Glutamatergic neuron (in vitro differentiated cells): ENCODE measurements around the gene TTC24. TPM values are rescaled to one million over a fixed set of nuclear protein-coding genes. Genes with fewer than 3 reads are reported as not detected.
A peak's percentile ranks its signal among the peaks of the same experiment; 100 is the strongest.
"Not testable (repeated sequence)": the region's sequence is repeated elsewhere in the genome, so short reads cannot be mapped to it uniquely, and the experiment has no call there.

Experiments
- DNase-seq: peaks from one replicate; pipeline ENCODE4 v3.0.0; 2022
- H3K27ac Mint-ChIP-seq: one replicate; pipeline ENCODE4 v1.8.0; 2020; ENCODE audit warnings: mild to moderate bottlenecking, mixed read lengths, inconsistent platforms; ENCODE audit not compliant: unreplicated experiment
- H3K27me3 Mint-ChIP-seq: one replicate; pipeline ENCODE4 v1.8.0; 2020; ENCODE audit warnings: mild to moderate bottlenecking, moderate library complexity, mixed read lengths, inconsistent platforms; ENCODE audit not compliant: unreplicated experiment
- H3K36me3 Mint-ChIP-seq: one replicate; pipeline ENCODE4 v1.8.0; 2020; ENCODE audit warnings: mild to moderate bottlenecking, mixed read lengths, inconsistent platforms; ENCODE audit not compliant: unreplicated experiment
- H3K4me1 Mint-ChIP-seq: one replicate; pipeline ENCODE4 v1.8.0; 2020; ENCODE audit warnings: mild to moderate bottlenecking, low read depth, mixed read lengths, inconsistent platforms; ENCODE audit not compliant: unreplicated experiment
- H3K4me3 Mint-ChIP-seq: one replicate; pipeline ENCODE4 v1.8.0; 2020; ENCODE audit warnings: mild to moderate bottlenecking, mixed read lengths, inconsistent platforms; ENCODE audit not compliant: unreplicated experiment
- H3K9me3 Mint-ChIP-seq: one replicate; pipeline ENCODE4 v1.8.0; 2020; ENCODE audit warnings: mild to moderate bottlenecking, moderate library complexity, mixed read lengths, inconsistent platforms; ENCODE audit not compliant: unreplicated experiment
- total RNA-seq: library from RNA; stranded (reverse); fragmentation: NEBNext Ultra II Directional; extraction: Animal tissue kit (Norgen Biotek cat#: 25700); gene quantifications from one replicate; pipeline ENCODE4 v1.2.1, GENCODE V29; 2021; ENCODE audit not compliant: unreplicated experiment
- TF ChIP-seq, protein P1 (sequence below): fragments of 200-600 bp; sonication (generic); IDR thresholded peaks from one replicate; pipeline ENCODE4 v1.5.0; 2021; ENCODE audit not compliant: partially characterized antibody, unreplicated experiment

TTC24 gene
- total RNA-seq, 1 donor from 2014 or later = not detected

DNA sequence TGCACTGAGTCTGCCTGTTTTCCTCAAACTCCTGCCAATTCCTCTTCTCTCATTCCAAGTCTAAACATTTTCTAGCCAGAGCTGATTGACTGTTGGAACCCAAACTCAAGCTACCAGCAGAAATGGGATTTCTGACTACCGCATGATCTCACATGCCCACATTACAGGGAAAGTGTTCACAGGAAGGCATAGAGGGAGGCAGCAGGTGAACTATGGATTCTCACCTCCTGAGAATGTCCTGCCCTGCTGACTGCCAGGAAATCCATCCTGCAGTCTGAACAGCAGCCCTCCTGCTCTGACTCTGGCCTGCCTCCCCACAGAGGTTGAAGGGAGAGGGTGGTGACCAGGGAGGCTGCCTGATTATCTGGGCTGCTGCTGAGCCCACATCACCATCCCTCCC lies 29.7 kb upstream of the TTC24 start:
- H3K9me3 Mint-ChIP-seq = peaks cover 8% of the 10 kb centered on the region
- no peak for DNase-seq
- TF ChIP-seq, protein P1, sequence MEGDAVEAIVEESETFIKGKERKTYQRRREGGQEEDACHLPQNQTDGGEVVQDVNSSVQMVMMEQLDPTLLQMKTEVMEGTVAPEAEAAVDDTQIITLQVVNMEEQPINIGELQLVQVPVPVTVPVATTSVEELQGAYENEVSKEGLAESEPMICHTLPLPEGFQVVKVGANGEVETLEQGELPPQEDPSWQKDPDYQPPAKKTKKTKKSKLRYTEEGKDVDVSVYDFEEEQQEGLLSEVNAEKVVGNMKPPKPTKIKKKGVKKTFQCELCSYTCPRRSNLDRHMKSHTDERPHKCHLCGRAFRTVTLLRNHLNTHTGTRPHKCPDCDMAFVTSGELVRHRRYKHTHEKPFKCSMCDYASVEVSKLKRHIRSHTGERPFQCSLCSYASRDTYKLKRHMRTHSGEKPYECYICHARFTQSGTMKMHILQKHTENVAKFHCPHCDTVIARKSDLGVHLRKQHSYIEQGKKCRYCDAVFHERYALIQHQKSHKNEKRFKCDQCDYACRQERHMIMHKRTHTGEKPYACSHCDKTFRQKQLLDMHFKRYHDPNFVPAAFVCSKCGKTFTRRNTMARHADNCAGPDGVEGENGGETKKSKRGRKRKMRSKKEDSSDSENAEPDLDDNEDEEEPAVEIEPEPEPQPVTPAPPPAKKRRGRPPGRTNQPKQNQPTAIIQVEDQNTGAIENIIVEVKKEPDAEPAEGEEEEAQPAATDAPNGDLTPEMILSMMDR = no peak
- no peak overlapping the region for H3K27ac Mint-ChIP-seq
- no peaks in the 10 kb centered on the region for H3K4me1 Mint-ChIP-seq
- H3K27me3 Mint-ChIP-seq = peaks cover 6% of the 10 kb centered on the region
- peaks cover 4% of the 10 kb centered on the region for H3K36me3 Mint-ChIP-seq
- no peak overlapping the region for H3K4me3 Mint-ChIP-seq

DNA sequence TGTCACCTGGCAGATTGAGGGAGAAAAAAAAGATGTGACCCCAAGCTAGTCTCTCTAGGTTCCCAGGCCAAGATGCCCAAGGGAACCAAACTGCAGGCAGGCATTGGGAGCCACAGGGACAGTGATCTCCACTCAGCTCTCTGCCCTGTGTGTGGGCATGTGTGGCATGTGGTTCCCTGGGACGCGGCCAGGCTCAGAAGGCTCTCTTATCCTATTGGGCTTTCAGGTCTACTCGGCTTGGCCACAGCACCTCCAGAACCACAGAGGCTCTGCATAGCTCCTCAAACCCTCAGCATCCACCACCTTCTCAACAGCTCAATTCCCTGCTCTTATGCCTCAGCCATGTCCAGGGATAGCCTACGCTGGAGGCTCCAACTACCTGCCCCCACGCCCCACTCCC lies 29.2 kb upstream of the TTC24 start:
- peaks cover 8% of the 10 kb centered on the region for H3K9me3 Mint-ChIP-seq
- H3K36me3 Mint-ChIP-seq = peaks cover 4% of the 10 kb centered on the region
- H3K4me1 Mint-ChIP-seq = no peaks in the 10 kb centered on the region
- H3K27me3 Mint-ChIP-seq = peaks cover 6% of the 10 kb centered on the region
- TF ChIP-seq, protein P1 = no peak
- DNase-seq = no peak
- no peak overlapping the region for H3K4me3 Mint-ChIP-seq
- H3K27ac Mint-ChIP-seq = no peak overlapping the region

DNA sequence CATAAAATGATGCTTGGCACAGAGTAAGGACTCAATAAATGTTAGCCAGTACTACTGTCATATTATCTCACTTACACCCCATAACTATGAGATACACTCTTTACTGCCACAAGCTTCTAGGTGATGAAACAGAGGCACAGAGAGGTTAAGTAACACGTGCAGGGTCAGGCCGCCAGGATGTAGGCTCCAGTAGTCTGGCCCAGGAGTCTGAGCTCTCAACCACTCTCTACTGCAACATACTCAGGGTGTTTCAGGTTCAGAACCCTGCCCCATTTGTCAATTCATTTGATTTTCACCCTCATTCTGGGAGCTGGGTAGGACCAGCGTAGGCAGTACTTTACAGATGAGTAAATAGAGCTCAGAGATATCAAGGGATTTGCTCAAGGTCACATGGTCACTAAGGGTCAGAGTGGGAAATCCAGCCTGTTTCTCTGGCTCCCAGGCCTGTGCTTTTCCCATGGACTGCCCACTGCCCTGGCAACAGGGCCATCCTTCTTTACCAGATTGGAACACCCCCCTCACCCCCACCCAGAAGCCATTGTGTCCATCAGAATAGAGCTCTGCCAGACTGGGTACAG lies 28.4 kb upstream of the TTC24 start:
- H3K27ac Mint-ChIP-seq = no peak overlapping the region
- TF ChIP-seq, protein P1 = no peak
- H3K4me3 Mint-ChIP-seq = no peak overlapping the region
- DNase-seq = no peak
- H3K27me3 Mint-ChIP-seq = peaks cover 6% of the 10 kb centered on the region
- H3K36me3 Mint-ChIP-seq = peaks cover 4% of the 10 kb centered on the region
- no peaks in the 10 kb centered on the region for H3K4me1 Mint-ChIP-seq
- H3K9me3 Mint-ChIP-seq = peaks cover 8% of the 10 kb centered on the region

DNA sequence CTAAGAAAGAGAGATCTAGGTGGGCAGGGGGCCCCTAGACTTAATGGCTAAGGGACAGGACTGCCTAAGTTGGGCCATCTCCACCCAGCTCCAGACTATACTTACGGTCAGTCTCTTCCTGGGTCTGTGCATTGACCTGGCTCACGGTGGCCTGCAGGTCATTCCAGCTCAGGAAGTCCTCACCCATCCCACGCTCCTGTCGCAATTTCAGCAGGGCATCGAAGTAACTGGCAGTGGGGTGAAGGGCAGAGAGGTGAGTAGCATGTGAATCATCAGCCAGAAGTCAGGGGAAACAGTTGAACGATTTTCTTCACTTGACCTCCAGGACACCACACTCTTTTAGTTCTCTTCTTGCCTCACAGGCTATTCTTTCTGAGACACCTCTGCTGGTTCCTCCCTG lies 27.7 kb upstream of the TTC24 start:
- peaks cover 8% of the 10 kb centered on the region for H3K9me3 Mint-ChIP-seq
- H3K27ac Mint-ChIP-seq = no peak overlapping the region
- TF ChIP-seq, protein P1 = no peak
- H3K36me3 Mint-ChIP-seq = peaks cover 4% of the 10 kb centered on the region
- H3K27me3 Mint-ChIP-seq = peaks cover 6% of the 10 kb centered on the region
- no peak for DNase-seq
- H3K4me1 Mint-ChIP-seq = no peaks in the 10 kb centered on the region
- H3K4me3 Mint-ChIP-seq = no peak overlapping the region

DNA sequence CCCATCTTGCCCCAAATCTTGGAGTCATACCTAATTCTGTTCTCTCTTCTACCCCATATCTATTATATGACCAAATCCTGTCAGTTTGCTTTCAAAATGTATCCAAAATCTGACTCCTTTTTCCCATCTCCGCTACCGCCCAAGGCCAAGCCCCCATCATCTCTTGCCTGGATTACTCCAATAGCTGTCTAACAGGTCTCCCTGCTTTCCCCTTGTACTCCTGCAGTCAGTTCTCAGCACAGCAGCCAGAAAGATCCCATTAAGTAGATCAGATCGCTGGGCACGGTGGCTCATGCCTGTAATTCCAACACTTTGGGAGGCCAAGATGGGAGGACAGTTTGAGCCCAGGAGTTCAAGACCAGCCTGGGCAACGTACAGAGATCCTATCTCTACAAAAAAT lies 27.0 kb upstream of the TTC24 start:
- Mint-ChIP-seq H3K36me3 (peaks cover 4% of the 10 kb centered on the region), H3K4me3 (no peak overlapping the region), H3K27me3 (peaks cover 4% of the 10 kb centered on the region), H3K9me3 (peaks cover 8% of the 10 kb centered on the region), H3K27ac (no peak overlapping the region), H3K4me1 (no peaks in the 10 kb centered on the region)
- DNase-seq = no peak
- TF ChIP-seq, protein P1 = no peak

DNA sequence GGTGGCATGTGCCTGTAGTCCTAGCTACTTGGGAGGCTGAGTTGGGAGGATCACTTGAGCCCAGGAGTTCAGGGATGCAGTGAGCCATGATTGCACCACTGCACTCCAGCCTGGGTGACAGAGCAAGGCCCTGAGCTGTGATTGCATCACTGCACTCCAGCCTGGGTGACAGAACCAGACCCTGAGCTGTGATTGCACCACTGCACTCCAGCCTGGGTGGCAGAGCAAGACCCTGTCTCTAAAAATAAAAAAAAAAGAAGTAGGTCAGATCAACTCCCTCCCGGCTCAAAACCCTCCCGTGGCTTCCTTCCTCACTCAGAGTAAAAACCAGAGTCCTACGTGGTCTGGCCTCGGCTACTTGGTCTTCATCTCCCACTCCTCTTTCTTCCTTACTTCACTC lies 26.6 kb upstream of the TTC24 start:
- H3K27ac Mint-ChIP-seq, H3K4me1 Mint-ChIP-seq, H3K36me3 Mint-ChIP-seq, H3K27me3 Mint-ChIP-seq, DNase-seq, H3K9me3 Mint-ChIP-seq: not testable (repeated sequence)
- H3K4me3 Mint-ChIP-seq = peak overlapping the region; percentile 53
